ENCODE results near the gene BABAM2. TPM values are rescaled to one million over a fixed set of nuclear protein-coding genes. Genes with fewer than 3 reads are reported as not detected.

The BABAM2 gene
- total and polyA plus RNA-seq, 10 of the 15 experiments (the other 5 are each of a cell fraction or from before 2014, with no cell fraction given), result 30.7 to 59.9 (median 44.5) TPM

DNA sequence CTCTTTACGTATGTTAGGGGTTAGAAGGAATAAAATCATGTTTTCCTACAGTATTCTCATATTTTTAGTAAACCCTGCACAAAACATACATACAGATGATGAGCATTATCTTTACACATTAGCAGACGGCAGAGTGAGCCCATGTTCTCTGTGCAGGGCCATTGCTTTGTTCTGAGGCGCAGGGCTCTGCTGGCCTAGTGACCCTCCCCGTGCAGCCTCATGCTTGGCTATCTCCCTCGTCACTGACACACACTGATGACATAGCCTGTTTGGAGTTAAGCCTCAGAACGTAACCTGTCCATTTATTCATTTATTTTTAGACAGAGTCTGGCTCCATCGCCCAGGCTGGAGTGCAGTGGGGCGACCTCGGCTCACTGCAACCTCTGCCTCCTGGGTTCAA, 386.3 kb downstream of the BABAM2 start:
- no peaks in the 10 kb centered on the region for H3K79me2 ChIP-seq (ENCODE audit: control insufficient read depth, insufficient read depth, low read length)
- TF ChIP-seq SREBF2 (IDR thresholded peaks at IDR 0.05; ENCODE audit: low read length) (no peak), NFIC (IDR thresholded peaks at IDR 0.05; ENCODE audit: low read depth, low read length) (no peak), YBX1 (IDR thresholded peaks at IDR 0.05) (no peak), RAD21 (IDR thresholded peaks at IDR 0.05; ENCODE audit: insufficient read depth, low read depth, low read length) (no peak), ZNF24 (IDR thresholded peaks at IDR 0.05) (no peak), ATF3 (IDR thresholded peaks at IDR 0.05; ENCODE audit: borderline replicate concordance, extremely low read depth, low read depth, low read length) (no peak), RB1 (IDR thresholded peaks at IDR 0.05; ENCODE audit: borderline replicate concordance) (no peak), SMAD1 (IDR thresholded peaks at IDR 0.05; ENCODE audit: low read depth, partially characterized antibody) (no peak), RUNX3 (IDR thresholded peaks at IDR 0.05; ENCODE audit: low read length) (no peak)
- TF ChIP-seq, protein P1, sequence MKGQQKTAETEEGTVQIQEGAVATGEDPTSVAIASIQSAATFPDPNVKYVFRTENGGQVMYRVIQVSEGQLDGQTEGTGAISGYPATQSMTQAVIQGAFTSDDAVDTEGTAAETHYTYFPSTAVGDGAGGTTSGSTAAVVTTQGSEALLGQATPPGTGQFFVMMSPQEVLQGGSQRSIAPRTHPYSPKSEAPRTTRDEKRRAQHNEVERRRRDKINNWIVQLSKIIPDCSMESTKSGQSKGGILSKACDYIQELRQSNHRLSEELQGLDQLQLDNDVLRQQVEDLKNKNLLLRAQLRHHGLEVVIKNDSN (IDR thresholded peaks at IDR 0.05; ENCODE audit: borderline replicate concordance, extremely low read length, insufficient read depth, low read depth, low read length), result no peak
- TF ChIP-seq, protein P2, sequence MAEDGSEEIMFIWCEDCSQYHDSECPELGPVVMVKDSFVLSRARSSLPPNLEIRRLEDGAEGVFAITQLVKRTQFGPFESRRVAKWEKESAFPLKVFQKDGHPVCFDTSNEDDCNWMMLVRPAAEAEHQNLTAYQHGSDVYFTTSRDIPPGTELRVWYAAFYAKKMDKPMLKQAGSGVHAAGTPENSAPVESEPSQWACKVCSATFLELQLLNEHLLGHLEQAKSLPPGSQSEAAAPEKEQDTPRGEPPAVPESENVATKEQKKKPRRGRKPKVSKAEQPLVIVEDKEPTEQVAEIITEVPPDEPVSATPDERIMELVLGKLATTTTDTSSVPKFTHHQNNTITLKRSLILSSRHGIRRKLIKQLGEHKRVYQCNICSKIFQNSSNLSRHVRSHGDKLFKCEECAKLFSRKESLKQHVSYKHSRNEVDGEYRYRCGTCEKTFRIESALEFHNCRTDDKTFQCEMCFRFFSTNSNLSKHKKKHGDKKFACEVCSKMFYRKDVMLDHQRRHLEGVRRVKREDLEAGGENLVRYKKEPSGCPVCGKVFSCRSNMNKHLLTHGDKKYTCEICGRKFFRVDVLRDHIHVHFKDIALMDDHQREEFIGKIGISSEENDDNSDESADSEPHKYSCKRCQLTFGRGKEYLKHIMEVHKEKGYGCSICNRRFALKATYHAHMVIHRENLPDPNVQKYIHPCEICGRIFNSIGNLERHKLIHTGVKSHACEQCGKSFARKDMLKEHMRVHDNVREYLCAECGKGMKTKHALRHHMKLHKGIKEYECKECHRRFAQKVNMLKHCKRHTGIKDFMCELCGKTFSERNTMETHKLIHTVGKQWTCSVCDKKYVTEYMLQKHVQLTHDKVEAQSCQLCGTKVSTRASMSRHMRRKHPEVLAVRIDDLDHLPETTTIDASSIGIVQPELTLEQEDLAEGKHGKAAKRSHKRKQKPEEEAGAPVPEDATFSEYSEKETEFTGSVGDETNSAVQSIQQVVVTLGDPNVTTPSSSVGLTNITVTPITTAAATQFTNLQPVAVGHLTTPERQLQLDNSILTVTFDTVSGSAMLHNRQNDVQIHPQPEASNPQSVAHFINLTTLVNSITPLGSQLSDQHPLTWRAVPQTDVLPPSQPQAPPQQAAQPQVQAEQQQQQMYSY (CRISPR knock-in tag; IDR thresholded peaks at IDR 0.05), result no peak
- no peaks in the 10 kb centered on the region for H3K9me3 ChIP-seq (replicated peaks; ENCODE audit: control insufficient read depth, insufficient read depth, low read length)
- H2AFZ ChIP-seq (ENCODE audit: control insufficient read depth, low read depth, low read length), result no peak overlapping the region
- H3K4me2 ChIP-seq (ENCODE audit: control insufficient read depth, insufficient read depth), result no peak overlapping the region
- POLR2A ChIA-PET, result no interaction called here
- H3K4me1 ChIP-seq (ENCODE audit: control insufficient read depth, insufficient read depth, low read length), result peaks cover 17% of the 10 kb centered on the region
- CTCF ChIA-PET, result interaction anchor here (1.9 kb wide), 1 partner anchor 13 kb away, joined by 4 read pairs; no protein-coding TSS in a partner anchor
- H3K36me3 ChIP-seq (ENCODE audit: control insufficient read depth in 2 of 2, insufficient read depth in 2 of 2, low read length in 1 of 2), result no peaks in the 10 kb centered on the region
- in situ Hi-C loops (cut with MboI) (no loop called here), intact Hi-C loops (cut with micrococcal nuclease; ENCODE audit: unreplicated experiment) (no loop called here)
- H3K27me3 ChIP-seq (replicated peaks in 1 of 2; ENCODE audit: control insufficient read depth in 2 of 2, insufficient read depth in 2 of 2, low read length in 1 of 2), result no peaks in the 10 kb centered on the region
- BruUV-seq (replicated peaks), result no TSS peak
- WGBS (ENCODE audit: insufficient coverage, insufficient replicate concordance, low lambda C conversion rate, missing lambda C conversion rate), result 92% methylated on average over 9 of the region's 9 CpGs
- SMC1A ChIA-PET (ENCODE audit: uncharacterized antibody, unreplicated experiment), result interaction anchor here (1.6 kb wide), 1 partner anchor 323 kb away, joined by 4 read pairs; no protein-coding TSS in a partner anchor
- no peak overlapping the region for H3K4me3 ChIP-seq
- DNase-seq (ENCODE audit: low read depth, low spot score), result no peak
- no peak for FAIRE-seq
- no peak overlapping the region for H3K9ac ChIP-seq (ENCODE audit: control insufficient read depth, insufficient read depth, low read length)
- ATAC-seq, result no peak
- RAD21 ChIA-PET (ENCODE audit: unreplicated experiment), result interaction anchor here (1.1 kb wide), 1 partner anchor 49 kb away, joined by 4 read pairs; no protein-coding TSS in a partner anchor
- no peak overlapping the region for H3K27ac ChIP-seq (ENCODE audit: control insufficient read depth, insufficient read depth)
- no peaks in the 10 kb centered on the region for H4K20me1 ChIP-seq (ENCODE audit: control insufficient read depth, insufficient read depth)
